GM21447 (cell line): ENCODE measurements around the gene CKB.
A peak's percentile ranks its signal among the peaks of the same experiment; 100 is the strongest.
"Not testable (repeated sequence)": the region's sequence is repeated elsewhere in the genome, so short reads cannot be mapped to it uniquely, and the experiment has no call there.

Experiments used
- ATAC-seq: cut with Tn5 transposase; IDR thresholded peaks from one replicate; pipeline ENCODE4 v1.9.1; 2021; ENCODE audit not compliant: unreplicated experiment

CKB gene

GRCh38 chr14:103528146-103528586 lies 5.5 kb upstream of the CKB start:
- ATAC-seq, result no peak

- peak; percentile 71 for ATAC-seq
Measured at GRCh38 chr14:103527408-103528145, 4.9 kb upstream of the CKB start.

- ATAC-seq, result no peak
Measured at GRCh38 chr14:103526914-103527248, 4.3 kb upstream of the CKB start.

- no peak for ATAC-seq
Measured at GRCh38 chr14:103526247-103526913, 3.8 kb upstream of the CKB start.

GRCh38 chr14:103525430-103526246 lies 3.0 kb upstream of the CKB start:
- not testable (repeated sequence) for ATAC-seq

- ATAC-seq, result no peak
Measured at GRCh38 chr14:103524002-103524935, 1.6 kb upstream of the CKB start.

GRCh38 chr14:103523575-103523954 lies 935 bp upstream of the CKB start:
- ATAC-seq, result no peak

GRCh38 chr14:103521951-103522563 lies 573 bp downstream of the CKB start:
- ATAC-seq, result no peak

- ATAC-seq, result no peak
Measured at GRCh38 chr14:103521438-103521950, 1.1 kb downstream of the CKB start.

- ATAC-seq, result no peak
Measured at GRCh38 chr14:103520657-103521437, 1.8 kb downstream of the CKB start.

- no peak for ATAC-seq
Measured at GRCh38 chr14:103520269-103520656, 2.4 kb downstream of the CKB start.

- ATAC-seq, result no peak
Measured at GRCh38 chr14:103519837-103520212, 2.8 kb downstream of the CKB start.

GRCh38 chr14:103519043-103519836 lies 3.4 kb downstream of the CKB start:
- no peak for ATAC-seq

- no peak for ATAC-seq
Measured at GRCh38 chr14:103518422-103519042, 4.1 kb downstream of the CKB start.

- ATAC-seq, result no peak
Measured at GRCh38 chr14:103517721-103518421, 4.8 kb downstream of the CKB start.

- no peak for ATAC-seq
Measured at GRCh38 chr14:103517174-103517566, 5.5 kb downstream of the CKB start.

- ATAC-seq, result no peak
Measured at GRCh38 chr14:103516426-103517173, 6.0 kb downstream of the CKB start.
